NCI-H1930 (cell line): ENCODE results near the gene MGME1.
"Not testable (repeated sequence)": the region's sequence is repeated elsewhere in the genome, so short reads cannot be mapped to it uniquely, and the experiment has no call there.

ENCODE experiments used
- DNase-seq, 2 experiments: peaks; one replicate each; lab custom pipeline; 2025; lab: John Stamatoyannopoulos, UW

MGME1 gene

DNA sequence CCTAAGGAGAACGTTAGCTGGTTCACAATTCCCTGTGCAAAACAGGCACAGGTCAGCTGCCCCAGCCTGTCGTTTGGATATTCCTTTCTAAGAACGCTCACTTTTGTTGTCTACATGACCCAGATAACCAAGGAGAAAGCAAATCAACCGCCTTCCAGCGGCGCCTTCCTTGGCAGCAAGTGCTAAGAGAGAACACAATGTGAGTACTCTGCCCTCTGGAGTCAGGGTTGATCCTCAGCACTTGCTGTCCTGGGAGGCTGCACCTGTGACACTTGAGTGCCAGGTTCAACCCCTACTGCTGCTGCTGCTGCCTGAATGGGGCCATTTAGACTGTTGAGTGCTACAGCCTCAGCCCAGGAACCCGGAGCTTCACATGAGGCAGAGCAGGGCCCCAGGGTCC is 52.1 kb downstream of the MGME1 start:
- DNase-seq: no peak

GRCh38 chr20:18024606-18025127 is 55.8 kb downstream of the MGME1 start:
- no peak for DNase-seq

GRCh38 chr20:18027011-18027410 is 58.2 kb downstream of the MGME1 start:
- DNase-seq: not testable (repeated sequence)

DNA sequence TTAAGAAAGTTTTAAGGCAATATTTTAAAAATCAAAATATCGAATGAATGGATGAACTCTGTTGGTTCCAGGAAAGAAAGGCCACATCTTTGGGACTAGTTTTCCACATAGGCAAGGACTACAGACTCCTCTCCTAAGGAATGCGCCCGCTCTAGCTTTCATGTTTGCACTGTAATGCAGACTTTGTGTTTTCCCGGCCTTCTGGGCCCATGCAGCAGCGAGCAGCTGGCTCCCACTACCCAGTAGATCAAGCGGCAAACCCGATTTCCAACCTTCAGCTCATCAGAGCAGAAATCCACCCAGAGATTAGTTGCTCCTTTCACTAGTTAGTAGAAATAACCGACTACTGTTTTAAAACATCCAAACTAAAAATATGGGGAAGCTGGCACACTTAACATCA is 61.2 kb downstream of the MGME1 start:
- no peak for DNase-seq

- DNase-seq: no peak
These were observed 62.2 kb downstream of the MGME1 start for GRCh38 chr20:18031050-18031449.

DNA sequence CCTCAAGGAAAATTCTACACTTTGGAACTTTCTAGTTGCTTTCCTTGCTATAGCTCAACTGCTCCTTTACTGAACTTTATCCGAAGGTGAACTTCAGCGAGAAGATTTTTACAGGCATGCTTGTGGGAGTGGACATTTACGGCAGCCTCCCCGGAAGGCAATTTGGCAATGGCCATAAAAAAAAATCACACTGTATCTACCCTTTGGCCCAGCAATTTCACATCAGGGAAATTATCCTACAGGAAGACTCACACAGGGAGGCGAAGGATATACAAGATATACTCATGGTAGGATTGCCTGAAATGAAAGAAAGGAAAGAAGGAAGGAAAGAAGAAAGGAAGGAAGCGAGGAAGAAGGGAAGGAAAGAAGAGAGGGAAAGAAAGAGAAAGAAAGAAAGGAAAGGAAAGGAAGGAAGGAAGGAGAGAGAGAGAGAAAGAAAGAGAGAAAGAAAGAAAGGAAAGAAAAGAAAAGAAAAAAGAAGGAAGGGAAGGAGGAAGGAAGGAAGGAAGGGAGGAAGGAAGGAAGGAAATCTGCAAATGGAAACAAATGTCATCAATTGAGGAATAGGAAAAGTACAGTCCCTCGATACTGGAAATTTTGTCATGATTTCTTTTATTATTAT is 63.2 kb downstream of the MGME1 start:
- DNase-seq: no peak

DNA sequence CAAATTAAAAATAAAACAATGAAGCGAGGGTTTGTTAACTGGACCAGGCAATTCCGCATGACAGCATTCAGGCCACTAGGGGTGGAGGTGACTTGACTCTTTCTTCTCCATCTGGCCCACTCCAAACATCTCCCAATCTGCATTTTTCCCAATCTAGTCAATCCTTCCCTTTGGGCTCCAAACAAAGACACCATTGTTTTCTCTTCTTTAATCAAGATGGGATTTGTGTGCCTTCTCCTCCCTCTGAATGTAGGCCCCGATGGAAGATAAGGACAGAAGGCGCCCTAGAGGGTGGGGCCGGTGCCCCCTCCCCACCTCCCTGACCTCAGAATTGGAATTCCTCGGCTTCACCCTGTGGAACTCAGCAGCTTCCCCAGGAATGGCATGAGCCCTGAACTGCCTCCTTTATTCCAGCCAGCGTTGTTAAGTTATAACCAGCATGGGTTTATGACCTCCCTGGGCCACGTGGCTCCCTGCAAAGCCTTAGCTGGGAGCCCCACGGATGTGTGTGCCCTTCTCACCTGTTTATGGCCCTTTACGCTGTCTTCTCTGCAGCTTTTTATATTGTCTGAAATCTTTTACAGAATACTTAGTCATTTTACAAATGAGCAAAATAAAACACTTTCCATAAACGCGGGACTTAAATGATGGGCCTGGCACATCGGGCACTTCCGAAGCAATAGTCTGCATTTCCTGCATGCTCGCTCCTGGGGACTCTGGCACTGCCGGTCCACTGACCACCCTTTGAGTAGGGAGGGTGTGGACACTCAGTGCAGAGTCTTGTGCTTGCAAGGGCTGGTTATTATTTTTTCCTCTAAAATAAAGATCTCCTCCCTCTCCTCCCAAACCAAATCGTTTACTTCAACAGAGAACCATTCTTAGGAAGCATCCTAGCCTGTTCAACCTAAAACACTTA is 64.4 kb downstream of the MGME1 start:
- DNase-seq: no peak

DNA sequence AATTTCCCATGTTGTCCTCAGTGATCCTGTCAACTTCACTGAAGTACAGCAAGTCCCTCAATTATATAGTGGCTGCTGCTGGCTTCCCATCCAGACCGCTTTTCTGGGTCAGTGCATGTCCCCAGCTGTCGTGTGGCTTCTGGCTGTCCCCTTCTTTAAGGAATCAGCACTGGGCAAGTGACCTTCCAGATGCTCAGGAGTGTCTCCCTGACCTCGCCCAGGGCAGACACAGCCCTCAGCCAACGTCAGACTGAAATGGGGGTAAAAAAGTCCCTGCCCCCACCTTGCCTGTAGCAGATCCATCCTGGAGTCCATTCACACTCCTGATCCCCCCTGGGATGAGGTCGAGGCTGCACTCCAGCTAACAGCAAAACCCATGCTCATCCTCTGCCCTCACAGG is 65.2 kb downstream of the MGME1 start:
- DNase-seq: no peak

DNA sequence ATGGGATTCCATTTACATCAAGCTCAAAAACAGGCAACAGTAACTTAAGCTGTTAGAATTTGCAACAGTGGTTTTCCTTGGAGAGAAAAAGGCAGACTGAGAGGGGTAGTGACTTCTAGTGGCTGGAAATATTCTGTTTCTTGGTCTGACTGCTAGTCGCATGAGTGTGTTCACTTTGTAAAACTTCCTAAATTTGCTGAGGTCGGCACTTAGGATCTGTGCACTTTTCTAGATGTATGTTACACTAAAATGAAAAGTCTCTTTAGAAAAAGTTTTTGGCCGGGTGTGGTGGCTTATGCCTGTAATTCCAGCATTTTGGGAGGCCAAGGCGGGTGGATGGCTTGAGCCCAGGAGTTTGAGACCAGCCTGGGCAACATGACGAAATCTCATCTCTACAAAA is 70.2 kb downstream of the MGME1 start:
- no peak for DNase-seq
